ENCODE measurements around the gene TNFRSF1A.

DNA sequence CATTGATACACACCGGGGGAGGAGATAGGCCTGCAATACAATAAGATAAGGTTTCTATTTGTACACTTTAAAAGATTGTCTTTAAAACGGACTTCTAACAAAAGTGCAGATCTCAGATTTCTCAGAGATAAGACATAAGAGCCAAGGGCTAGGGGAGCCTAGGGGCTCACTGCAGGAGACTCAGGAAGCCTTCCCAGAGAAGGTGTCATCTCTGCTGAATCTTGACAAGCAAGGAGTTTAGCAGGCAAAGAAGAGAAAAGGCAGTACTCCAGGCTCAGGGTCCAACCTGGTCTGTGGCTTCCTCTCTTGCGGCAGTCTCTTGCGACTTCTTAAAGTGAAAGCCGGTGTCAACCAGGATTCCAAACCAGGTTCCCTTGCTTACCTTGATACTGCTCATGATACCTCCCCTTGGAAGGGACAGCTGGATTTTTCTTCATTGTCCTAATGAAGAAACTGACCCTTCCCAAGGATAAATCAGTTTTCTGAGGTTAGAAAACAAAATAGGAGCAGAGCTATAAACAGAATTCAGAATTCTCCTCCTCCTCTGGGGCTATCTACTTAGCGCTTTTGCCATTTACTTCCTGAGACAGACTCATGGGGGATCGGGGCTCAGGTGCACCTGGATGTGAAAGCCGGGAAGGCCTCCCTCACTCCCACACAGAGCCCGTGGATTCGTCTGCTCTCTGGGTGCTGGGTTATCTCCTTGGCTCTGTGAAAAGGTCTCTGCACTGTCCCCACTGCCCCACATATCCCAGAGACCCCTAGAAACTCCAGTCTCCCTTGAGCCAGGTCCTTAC is 35.2 kb upstream of the TNFRSF1A start:
- TF ChIP-seq, protein P1, sequence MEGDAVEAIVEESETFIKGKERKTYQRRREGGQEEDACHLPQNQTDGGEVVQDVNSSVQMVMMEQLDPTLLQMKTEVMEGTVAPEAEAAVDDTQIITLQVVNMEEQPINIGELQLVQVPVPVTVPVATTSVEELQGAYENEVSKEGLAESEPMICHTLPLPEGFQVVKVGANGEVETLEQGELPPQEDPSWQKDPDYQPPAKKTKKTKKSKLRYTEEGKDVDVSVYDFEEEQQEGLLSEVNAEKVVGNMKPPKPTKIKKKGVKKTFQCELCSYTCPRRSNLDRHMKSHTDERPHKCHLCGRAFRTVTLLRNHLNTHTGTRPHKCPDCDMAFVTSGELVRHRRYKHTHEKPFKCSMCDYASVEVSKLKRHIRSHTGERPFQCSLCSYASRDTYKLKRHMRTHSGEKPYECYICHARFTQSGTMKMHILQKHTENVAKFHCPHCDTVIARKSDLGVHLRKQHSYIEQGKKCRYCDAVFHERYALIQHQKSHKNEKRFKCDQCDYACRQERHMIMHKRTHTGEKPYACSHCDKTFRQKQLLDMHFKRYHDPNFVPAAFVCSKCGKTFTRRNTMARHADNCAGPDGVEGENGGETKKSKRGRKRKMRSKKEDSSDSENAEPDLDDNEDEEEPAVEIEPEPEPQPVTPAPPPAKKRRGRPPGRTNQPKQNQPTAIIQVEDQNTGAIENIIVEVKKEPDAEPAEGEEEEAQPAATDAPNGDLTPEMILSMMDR (IDR thresholded peaks at IDR 0.05) = no peak
- TF ChIP-seq, protein P2, sequence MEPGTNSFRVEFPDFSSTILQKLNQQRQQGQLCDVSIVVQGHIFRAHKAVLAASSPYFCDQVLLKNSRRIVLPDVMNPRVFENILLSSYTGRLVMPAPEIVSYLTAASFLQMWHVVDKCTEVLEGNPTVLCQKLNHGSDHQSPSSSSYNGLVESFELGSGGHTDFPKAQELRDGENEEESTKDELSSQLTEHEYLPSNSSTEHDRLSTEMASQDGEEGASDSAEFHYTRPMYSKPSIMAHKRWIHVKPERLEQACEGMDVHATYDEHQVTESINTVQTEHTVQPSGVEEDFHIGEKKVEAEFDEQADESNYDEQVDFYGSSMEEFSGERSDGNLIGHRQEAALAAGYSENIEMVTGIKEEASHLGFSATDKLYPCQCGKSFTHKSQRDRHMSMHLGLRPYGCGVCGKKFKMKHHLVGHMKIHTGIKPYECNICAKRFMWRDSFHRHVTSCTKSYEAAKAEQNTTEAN (CRISPR knock-in tag; IDR thresholded peaks at IDR 0.05) = no peak
- no peak for TF ChIP-seq ESRRA (CRISPR knock-in tag; IDR thresholded peaks at IDR 0.05; ENCODE audit: borderline replicate concordance)
- no peak for TF ChIP-seq ZNF396 (CRISPR knock-in tag; IDR thresholded peaks at IDR 0.05; ENCODE audit: borderline replicate concordance)
- TF ChIP-seq, protein P3, sequence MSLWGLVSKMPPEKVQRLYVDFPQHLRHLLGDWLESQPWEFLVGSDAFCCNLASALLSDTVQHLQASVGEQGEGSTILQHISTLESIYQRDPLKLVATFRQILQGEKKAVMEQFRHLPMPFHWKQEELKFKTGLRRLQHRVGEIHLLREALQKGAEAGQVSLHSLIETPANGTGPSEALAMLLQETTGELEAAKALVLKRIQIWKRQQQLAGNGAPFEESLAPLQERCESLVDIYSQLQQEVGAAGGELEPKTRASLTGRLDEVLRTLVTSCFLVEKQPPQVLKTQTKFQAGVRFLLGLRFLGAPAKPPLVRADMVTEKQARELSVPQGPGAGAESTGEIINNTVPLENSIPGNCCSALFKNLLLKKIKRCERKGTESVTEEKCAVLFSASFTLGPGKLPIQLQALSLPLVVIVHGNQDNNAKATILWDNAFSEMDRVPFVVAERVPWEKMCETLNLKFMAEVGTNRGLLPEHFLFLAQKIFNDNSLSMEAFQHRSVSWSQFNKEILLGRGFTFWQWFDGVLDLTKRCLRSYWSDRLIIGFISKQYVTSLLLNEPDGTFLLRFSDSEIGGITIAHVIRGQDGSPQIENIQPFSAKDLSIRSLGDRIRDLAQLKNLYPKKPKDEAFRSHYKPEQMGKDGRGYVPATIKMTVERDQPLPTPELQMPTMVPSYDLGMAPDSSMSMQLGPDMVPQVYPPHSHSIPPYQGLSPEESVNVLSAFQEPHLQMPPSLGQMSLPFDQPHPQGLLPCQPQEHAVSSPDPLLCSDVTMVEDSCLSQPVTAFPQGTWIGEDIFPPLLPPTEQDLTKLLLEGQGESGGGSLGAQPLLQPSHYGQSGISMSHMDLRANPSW (CRISPR knock-in tag; conservative IDR thresholded peaks at IDR 0.05; ENCODE audit: low read depth) = no peak
- TF ChIP-seq, protein P4, sequence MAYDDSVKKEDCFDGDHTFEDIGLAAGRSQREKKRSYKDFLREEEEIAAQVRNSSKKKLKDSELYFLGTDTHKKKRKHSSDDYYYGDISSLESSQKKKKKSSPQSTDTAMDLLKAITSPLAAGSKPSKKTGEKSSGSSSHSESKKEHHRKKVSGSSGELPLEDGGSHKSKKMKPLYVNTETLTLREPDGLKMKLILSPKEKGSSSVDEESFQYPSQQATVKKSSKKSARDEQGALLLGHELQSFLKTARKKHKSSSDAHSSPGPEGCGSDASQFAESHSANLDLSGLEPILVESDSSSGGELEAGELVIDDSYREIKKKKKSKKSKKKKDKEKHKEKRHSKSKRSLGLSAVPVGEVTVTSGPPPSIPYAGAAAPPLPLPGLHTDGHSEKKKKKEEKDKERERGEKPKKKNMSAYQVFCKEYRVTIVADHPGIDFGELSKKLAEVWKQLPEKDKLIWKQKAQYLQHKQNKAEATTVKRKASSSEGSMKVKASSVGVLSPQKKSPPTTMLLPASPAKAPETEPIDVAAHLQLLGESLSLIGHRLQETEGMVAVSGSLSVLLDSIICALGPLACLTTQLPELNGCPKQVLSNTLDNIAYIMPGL (CRISPR knock-in tag; IDR thresholded peaks at IDR 0.05) = no peak
